Karpas-422 (cell line): ENCODE results near the gene FOXP4. TPM values are rescaled to one million over a fixed set of nuclear protein-coding genes. Genes with fewer than 3 reads are reported as not detected.

Experiments used
- DNase-seq: peaks from one replicate; pipeline ENCODE4 v3.0.0-alpha.2; 2015
- H2AFZ ChIP-seq: fragments of 200-600 bp; sonication (generic); 2 replicates; pipeline ENCODE4 v1.6.1; 2014; ENCODE audit warnings: antibody characterized with exemption, low read length, mixed read lengths
- H3K27ac ChIP-seq: fragments of 200-600 bp; sonication (generic); 2 replicates; pipeline ENCODE4 v1.5.1; 2014; ENCODE audit warnings: mild to moderate bottlenecking, low read length, moderate library complexity
- H3K27me3 ChIP-seq: fragments of 200-600 bp; sonication (generic); 2 replicates; pipeline ENCODE4 v1.6.1; 2014; ENCODE audit warnings: low read length, mixed read lengths
- H3K36me3 ChIP-seq: fragments of 200-600 bp; sonication (generic); 2 replicates; pipeline ENCODE4 v1.6.1; 2014; ENCODE audit warnings: low read length, mixed read lengths; ENCODE audit not compliant: insufficient read depth
- H3K4me1 ChIP-seq: fragments of 200-600 bp; sonication (generic); 2 replicates; pipeline ENCODE4 v1.6.1; 2014; ENCODE audit warnings: mild to moderate bottlenecking, low read length, mixed read lengths
- H3K4me2 ChIP-seq: fragments of 200-600 bp; sonication (generic); 2 replicates; pipeline ENCODE4 v1.6.1; 2014; ENCODE audit warnings: low read length, low read depth, mild to moderate bottlenecking; ENCODE audit not compliant: poor library complexity, severe bottlenecking
- H3K4me3 ChIP-seq: fragments of 200-600 bp; sonication (generic); 2 replicates; pipeline ENCODE4 v1.5.1; 2014; ENCODE audit warnings: mild to moderate bottlenecking, antibody characterized with exemption, low read length, mixed read lengths
- H3K79me2 ChIP-seq: fragments of 200-600 bp; sonication (generic); 2 replicates; pipeline ENCODE4 v1.6.1; 2014; ENCODE audit warnings: mild to moderate bottlenecking, low read length, mixed read lengths
- H3K9ac ChIP-seq: fragments of 200-600 bp; sonication (generic); 2 replicates; pipeline ENCODE4 v1.6.0; 2014; ENCODE audit warnings: low read length
- H3K9me2 ChIP-seq: fragments of 200-600 bp; sonication (generic), shearing (Covaris generic); replicated peaks from 2 replicates; pipeline ENCODE4 v1.6.0; 2014; ENCODE audit warnings: mild to moderate bottlenecking, low read length, moderate library complexity; ENCODE audit not compliant: insufficient read depth
- H3K9me3 ChIP-seq: fragments of 300-700, 200-600 bp; sonication (generic); 2 replicates; pipeline ENCODE4 v1.6.1; 2014; ENCODE audit warnings: low read length, mixed read lengths
- H4K20me1 ChIP-seq: fragments of 200-600 bp; sonication (generic); 2 replicates; pipeline ENCODE4 v1.6.1; 2014; ENCODE audit warnings: mild to moderate bottlenecking, antibody characterized with exemption, low read length, low read depth; ENCODE audit not compliant: insufficient read depth
- total RNA-seq: library from RNA; depleted of rRNA; stranded (reverse); fragments of >200 nt; shearing (Covaris generic); gene quantifications from 2 replicates; pipeline ENCODE4 v1.2.3, GENCODE V29; 2014; ENCODE audit warnings: low replicate concordance

FOXP4 gene
- total RNA-seq, 1 experiment from 2014 or later = 5.0 TPM

DNA sequence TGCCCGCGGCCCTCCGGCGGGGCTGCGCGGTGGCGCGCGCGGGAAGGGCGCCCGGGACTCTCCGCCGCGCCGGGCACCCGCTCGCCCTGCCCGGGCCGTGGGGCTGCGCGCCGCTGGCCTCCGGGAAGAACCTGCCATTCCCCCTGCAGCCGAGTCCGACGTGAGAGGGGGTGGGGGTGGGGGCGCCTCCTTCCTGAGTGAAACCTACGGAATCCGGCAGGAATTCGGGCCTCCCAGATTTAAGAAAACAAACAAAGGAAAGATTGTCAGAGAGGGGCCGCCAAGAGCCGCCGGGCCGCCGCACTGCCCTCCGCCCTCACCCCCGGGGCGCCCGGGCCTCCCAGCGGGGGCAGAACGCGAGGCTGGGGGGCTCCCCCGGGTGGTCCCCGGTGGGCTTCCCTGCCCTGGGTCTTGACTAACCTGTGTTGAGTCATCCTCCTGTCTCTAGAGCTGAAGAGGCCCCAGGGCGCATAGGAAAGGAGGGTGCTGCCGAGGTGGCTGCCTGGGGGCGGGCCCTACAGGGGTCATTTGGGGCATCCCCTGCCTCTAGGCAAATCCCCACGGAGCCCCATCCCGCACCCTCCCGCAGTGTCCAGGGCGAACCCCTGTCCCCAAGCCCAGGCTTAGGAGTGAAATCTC, 42.2 kb upstream of the FOXP4 start:
- DNase-seq = no peak
- H3K79me2 ChIP-seq = no peaks in the 10 kb centered on the region
- no peaks in the 10 kb centered on the region for H3K9me2 ChIP-seq
- no peak overlapping the region for H2AFZ ChIP-seq
- H3K27ac ChIP-seq = no peak overlapping the region
- H3K27me3 ChIP-seq = no peaks in the 10 kb centered on the region
- H3K4me1 ChIP-seq = peaks cover 8% of the 10 kb centered on the region
- H3K9ac ChIP-seq = no peak overlapping the region
- no peaks in the 10 kb centered on the region for H4K20me1 ChIP-seq
- H3K36me3 ChIP-seq = no peaks in the 10 kb centered on the region
- H3K4me2 ChIP-seq = no peak overlapping the region
- no peaks in the 10 kb centered on the region for H3K9me3 ChIP-seq
- H3K4me3 ChIP-seq = no peak overlapping the region

DNA sequence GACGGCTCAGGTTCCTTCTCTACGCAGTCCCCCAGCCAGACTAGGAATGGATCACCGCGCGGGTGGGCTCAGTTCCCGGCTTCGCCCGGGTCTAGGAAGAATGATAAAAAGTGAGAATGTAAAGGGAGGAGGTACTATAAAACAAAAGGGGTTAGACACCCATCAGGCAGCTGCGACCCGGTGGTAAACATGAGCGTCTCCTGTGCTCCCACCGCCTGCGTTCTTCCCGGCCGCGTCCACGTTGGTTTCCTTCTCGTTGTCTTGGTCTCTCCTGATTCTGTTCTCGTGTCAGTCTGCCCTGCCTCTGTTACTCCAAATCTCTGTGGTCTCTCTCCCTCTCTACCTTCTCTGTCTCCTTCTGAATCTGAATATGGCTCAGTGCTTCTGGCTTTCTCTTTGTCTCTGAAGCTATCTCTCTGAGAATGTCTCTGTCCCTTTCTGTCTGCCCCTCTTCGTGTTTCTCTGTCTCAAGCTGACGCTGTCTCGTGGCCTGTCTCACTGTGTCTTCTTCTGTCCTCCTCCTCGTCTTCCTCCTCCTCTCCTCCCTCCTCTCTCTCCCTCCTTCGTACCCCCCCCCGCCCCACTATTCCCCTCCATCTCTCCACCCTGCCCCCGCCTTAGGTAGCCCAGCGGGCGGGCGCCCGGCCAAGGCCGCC, 41.6 kb upstream of the FOXP4 start:
- H4K20me1 ChIP-seq = no peaks in the 10 kb centered on the region
- H3K4me1 ChIP-seq = peaks cover 8% of the 10 kb centered on the region
- H3K27me3 ChIP-seq = no peaks in the 10 kb centered on the region
- H2AFZ ChIP-seq = no peak overlapping the region
- no peaks in the 10 kb centered on the region for H3K9me3 ChIP-seq
- H3K4me3 ChIP-seq = no peak overlapping the region
- peak overlapping the region; percentile 42 for H3K4me2 ChIP-seq
- H3K79me2 ChIP-seq = no peaks in the 10 kb centered on the region
- H3K27ac ChIP-seq = no peak overlapping the region
- H3K9ac ChIP-seq = no peak overlapping the region
- H3K9me2 ChIP-seq = no peaks in the 10 kb centered on the region
- H3K36me3 ChIP-seq = no peaks in the 10 kb centered on the region
- no peak for DNase-seq

DNA sequence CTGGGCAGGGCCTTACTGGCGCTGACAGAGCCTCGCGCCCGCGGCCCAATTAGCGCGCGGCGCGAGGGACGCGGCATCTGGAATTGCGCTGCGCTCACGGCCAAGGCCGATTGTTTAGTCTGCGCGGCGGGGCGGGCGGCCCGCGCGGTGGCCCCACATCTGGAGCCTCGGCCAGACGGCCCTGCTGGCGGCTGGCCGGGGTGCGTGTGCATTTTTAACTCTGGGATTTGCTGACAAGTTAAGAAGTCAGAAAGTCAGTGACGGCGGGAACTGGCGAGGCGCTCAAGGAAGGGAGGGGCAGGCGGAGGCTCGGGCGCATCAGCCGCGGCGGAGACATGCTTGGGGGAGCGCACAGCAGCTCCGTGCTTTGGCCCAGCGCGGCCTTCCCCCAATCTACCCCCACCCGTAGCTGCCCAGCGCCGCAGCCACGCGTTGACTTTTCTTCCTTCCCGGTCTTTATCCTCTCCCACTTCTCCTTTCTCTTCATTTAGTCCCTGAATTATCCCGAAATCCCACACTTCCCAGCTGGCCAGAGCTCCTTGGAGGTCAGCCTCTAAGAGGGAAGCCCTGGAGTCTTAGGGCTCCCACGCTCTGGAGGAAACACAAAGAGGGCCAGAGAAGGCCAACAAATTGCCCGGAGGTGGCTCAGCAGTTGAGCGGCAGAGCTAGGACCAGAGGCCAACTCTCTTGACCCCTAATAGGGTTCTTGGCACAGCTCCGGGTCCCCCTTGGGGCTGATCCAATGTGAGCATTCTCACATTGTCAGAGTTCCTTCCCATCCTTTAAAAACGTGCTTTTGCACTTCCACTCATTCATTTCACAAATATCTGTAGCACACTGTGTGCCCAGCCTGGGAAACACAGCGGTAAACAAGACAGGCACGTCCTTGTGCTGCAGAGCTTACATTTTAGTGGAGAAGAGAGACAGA, 40.8 kb upstream of the FOXP4 start:
- Histone ChIP-seq H3K27ac (no peak overlapping the region), H3K4me1 (peaks cover 8% of the 10 kb centered on the region), H3K4me2 (peak overlapping the region; percentile 37), H3K9me3 (no peaks in the 10 kb centered on the region), H3K4me3 (no peak overlapping the region), H3K36me3 (no peaks in the 10 kb centered on the region), H3K9ac (no peak overlapping the region), H3K27me3 (no peaks in the 10 kb centered on the region), H3K79me2 (no peaks in the 10 kb centered on the region), H3K9me2 (no peaks in the 10 kb centered on the region), H4K20me1 (no peaks in the 10 kb centered on the region), H2AFZ (no peak overlapping the region)
- no peak for DNase-seq

GRCh38 chr6:41508479-41508878, 37.7 kb upstream of the FOXP4 start:
- Histone ChIP-seq H3K4me1 (peaks cover 8% of the 10 kb centered on the region), H3K79me2 (no peaks in the 10 kb centered on the region), H3K4me2 (no peak overlapping the region), H3K27me3 (no peaks in the 10 kb centered on the region), H3K27ac (no peak overlapping the region), H3K9ac (no peak overlapping the region), H2AFZ (no peak overlapping the region), H3K36me3 (no peaks in the 10 kb centered on the region), H3K9me3 (no peaks in the 10 kb centered on the region), H3K9me2 (no peaks in the 10 kb centered on the region), H4K20me1 (no peaks in the 10 kb centered on the region), H3K4me3 (no peak overlapping the region)
- no peak for DNase-seq

DNA sequence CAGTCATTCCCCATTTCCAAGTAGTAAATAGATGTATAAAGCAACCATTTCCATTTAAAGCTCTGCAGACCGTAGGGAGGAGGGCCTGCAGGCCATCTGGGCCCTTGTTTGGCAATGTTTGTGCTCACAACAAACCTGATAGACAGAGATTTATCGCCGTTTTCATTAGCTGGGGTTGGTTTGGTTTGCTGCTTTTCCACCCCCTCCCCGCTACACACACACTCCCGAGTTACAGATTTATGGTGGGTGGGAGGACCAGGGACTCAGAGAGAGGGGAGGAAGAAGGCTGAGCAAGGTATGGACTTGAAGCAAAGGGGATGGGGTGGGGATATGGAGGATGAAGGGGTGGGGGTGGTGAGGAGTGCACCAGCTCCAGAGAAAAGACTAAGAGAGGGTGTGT, 36.6 kb upstream of the FOXP4 start:
- H3K9ac ChIP-seq = no peak overlapping the region
- H2AFZ ChIP-seq = no peak overlapping the region
- no peaks in the 10 kb centered on the region for H3K36me3 ChIP-seq
- H3K27me3 ChIP-seq = no peaks in the 10 kb centered on the region
- H3K9me3 ChIP-seq = no peaks in the 10 kb centered on the region
- no peak overlapping the region for H3K4me2 ChIP-seq
- no peak for DNase-seq
- H3K4me1 ChIP-seq = peaks cover 6% of the 10 kb centered on the region
- no peak overlapping the region for H3K4me3 ChIP-seq
- no peaks in the 10 kb centered on the region for H4K20me1 ChIP-seq
- H3K27ac ChIP-seq = no peak overlapping the region
- H3K79me2 ChIP-seq = no peaks in the 10 kb centered on the region
- H3K9me2 ChIP-seq = no peaks in the 10 kb centered on the region

- no peak for DNase-seq
- Histone ChIP-seq H3K9me3 (no peaks in the 10 kb centered on the region), H3K4me2 (no peak overlapping the region), H3K4me3 (no peak overlapping the region), H2AFZ (no peak overlapping the region), H3K27me3 (no peaks in the 10 kb centered on the region), H4K20me1 (no peaks in the 10 kb centered on the region), H3K27ac (no peak overlapping the region), H3K36me3 (no peaks in the 10 kb centered on the region), H3K4me1 (no peaks in the 10 kb centered on the region), H3K79me2 (no peaks in the 10 kb centered on the region), H3K9ac (no peak overlapping the region), H3K9me2 (no peaks in the 10 kb centered on the region)
These were observed 34.6 kb upstream of the FOXP4 start for GRCh38 chr6:41511443-41512060.

- no peak overlapping the region for H3K4me2 ChIP-seq
- DNase-seq = no peak
- no peak overlapping the region for H3K4me3 ChIP-seq
- H3K79me2 ChIP-seq = no peaks in the 10 kb centered on the region
- no peaks in the 10 kb centered on the region for H3K9me3 ChIP-seq
- H3K9me2 ChIP-seq = no peaks in the 10 kb centered on the region
- no peaks in the 10 kb centered on the region for H3K4me1 ChIP-seq
- H3K27me3 ChIP-seq = no peaks in the 10 kb centered on the region
- H4K20me1 ChIP-seq = no peaks in the 10 kb centered on the region
- no peak overlapping the region for H3K27ac ChIP-seq
- H2AFZ ChIP-seq = no peak overlapping the region
- no peak overlapping the region for H3K9ac ChIP-seq
- H3K36me3 ChIP-seq = no peaks in the 10 kb centered on the region
These were observed 34.0 kb upstream of the FOXP4 start for GRCh38 chr6:41512146-41512701.
